GM12865 (cell line): ENCODE measurements around the gene MRPL58.
A peak's percentile ranks its signal among the peaks of the same experiment; 100 is the strongest.

Experiments
- DNase-seq: peaks from one replicate; pipeline ENCODE4 v3.0.0; 2010; ENCODE audit warnings: low read depth
- H3K4me3 ChIP-seq: 2 replicates; pipeline ENCODE4 v1.5.1; 2011; ENCODE audit warnings: mild to moderate bottlenecking, low read depth, low read length, control low read depth
- CTCF ChIP-seq: IDR thresholded peaks from 2 replicates; pipeline ENCODE4 v1.5.1; 2011; ENCODE audit warnings: low read length, control low read depth, low read depth, inconsistent platforms; ENCODE audit not compliant: insufficient read depth; ENCODE audit errors: missing control alignments

The MRPL58 gene

GRCh38 chr17:75031972-75032719 is 19.7 kb downstream of the MRPL58 start:
- no peak for DNase-seq
- TF ChIP-seq CTCF: no peak
- H3K4me3 ChIP-seq: peak overlapping the region; percentile 73

GRCh38 chr17:75032720-75033280 is 20.3 kb downstream of the MRPL58 start:
- no peak for TF ChIP-seq CTCF
- H3K4me3 ChIP-seq: peak overlapping the region; percentile 73
- DNase-seq: no peak

GRCh38 chr17:75033346-75034235 is 21.1 kb downstream of the MRPL58 start:
- no peak for TF ChIP-seq CTCF
- peak overlapping the region; percentile 73 for H3K4me3 ChIP-seq
- DNase-seq: peak; percentile 90

GRCh38 chr17:75034236-75034908 is 21.9 kb downstream of the MRPL58 start:
- peak; percentile 95 for DNase-seq
- peak overlapping the region; percentile 73 for H3K4me3 ChIP-seq
- no peak for TF ChIP-seq CTCF

- no peak overlapping the region for H3K4me3 ChIP-seq
- TF ChIP-seq CTCF: no peak
- no peak for DNase-seq
Observed at GRCh38 chr17:75036643-75037268, 24.3 kb downstream of the MRPL58 start.

- H3K4me3 ChIP-seq: no peak overlapping the region
- DNase-seq: no peak
- TF ChIP-seq CTCF: no peak
Observed at GRCh38 chr17:75039238-75039637, 26.8 kb downstream of the MRPL58 start.
